GM21723 (cell line): ENCODE data around the gene SARDH.
"Not testable (repeated sequence)": the region's sequence is repeated elsewhere in the genome, so short reads cannot be mapped to it uniquely, and the experiment has no call there.

Experiments used
- ATAC-seq: cut with Tn5 transposase; IDR thresholded peaks from one replicate; pipeline ENCODE4 v1.9.1; 2021; ENCODE audit warnings: mild to moderate bottlenecking, moderate library complexity; ENCODE audit not compliant: unreplicated experiment

Gene SARDH

DNA sequence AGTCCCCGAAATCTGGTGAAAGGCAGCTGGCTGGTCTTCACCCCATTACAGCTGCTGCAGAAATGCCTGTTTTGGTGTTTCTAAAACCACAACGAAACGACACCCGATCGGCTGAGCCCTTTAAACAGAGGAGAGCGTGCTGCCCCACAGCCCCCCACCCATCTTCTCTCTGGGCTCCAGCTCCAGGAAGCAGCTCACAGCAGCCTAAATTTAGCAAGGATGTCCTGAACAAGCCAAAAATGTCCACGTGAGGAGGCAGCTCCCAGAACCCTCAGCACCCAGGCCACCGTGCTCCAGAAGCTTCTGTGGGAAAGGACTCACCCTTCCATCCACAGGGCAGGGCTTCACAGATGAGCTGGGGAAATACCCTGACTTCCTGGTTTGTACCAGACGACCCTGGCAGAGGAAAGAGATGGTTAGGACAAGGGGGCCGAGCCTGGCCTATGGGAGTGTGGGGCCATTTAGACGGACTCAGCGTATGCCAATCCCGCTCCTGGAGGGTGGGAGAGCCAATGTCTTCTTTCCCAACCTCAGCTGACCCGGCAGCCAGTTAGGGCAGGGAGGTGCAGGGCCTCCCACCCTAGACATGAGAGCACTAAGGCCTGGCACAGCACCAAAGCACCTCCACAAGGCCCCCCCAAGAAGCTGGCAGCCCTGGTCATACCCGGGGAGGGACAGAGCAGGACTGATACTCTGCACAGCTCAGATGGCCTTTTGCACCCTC, 39.1 kb upstream of the SARDH start:
- ATAC-seq, result no peak

DNA sequence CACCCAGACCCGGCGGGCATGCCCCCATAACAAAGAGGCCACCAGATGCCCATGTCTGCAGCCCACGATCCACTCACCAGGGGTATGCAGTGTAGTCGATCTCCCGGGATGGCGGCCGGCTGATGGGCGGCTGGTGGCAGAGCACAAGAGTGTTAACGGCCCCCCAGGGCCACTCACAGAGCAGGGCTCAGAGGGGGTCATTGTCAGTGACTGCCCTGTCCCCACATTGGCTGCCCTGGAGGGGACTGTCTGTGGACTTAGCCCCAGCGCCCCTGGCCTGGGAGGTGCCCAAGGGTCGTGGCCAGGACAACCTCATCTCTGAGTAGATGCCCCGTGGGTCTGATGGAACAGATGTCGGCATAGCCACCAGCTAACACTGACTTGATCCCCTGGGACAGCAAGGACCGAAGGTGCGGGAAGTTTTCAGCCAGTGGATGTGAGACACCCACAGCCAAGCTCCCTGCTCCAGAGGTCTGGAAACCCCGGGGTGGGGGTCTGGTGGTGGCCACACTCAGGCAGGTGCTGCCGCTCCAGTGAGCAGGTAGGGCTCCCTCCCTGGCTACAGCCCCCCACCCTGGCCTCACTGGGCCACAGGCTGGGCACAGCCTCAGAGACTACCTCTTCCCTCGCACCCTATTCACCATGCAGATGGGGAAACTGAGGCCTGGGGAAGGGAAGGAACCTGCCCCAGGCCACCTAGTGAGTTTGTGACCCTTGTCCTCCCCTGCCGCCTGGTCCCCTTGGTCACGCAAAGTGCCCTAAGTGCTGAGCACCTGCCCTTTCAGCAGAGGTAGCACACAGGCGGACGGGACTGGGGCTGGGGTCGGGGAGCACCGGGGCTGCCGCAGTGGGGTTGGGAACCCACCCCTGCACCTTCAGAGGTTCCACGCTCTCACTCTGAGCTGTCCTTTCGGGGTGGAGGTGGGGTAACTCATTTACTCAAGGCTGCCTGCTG, 38.1 kb upstream of the SARDH start:
- ATAC-seq, result no peak

DNA sequence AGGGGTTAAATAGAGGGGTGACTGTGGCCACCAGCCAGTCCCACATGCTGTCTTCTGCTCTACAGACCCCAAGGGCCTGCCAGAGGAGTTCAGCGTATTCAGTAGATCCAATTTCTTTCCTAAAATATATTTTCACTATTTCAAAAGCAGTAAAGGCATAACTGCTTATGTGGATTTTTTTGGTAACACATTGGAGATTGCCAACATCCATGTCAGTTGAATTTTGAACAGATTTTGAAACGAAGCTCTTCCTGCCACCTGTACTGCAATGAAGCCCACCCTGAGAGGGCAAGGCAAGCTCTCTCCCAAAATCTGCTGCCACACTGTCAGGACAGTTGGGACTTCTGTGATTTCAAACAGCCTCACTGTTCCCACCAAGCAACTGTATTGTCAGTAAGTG, 37.1 kb upstream of the SARDH start:
- no peak for ATAC-seq

- no peak for ATAC-seq
These were observed 36.6 kb upstream of the SARDH start for GRCh38 chr9:133774799-133775198.

GRCh38 chr9:133773889-133774655, 35.9 kb upstream of the SARDH start:
- no peak for ATAC-seq

- no peak for ATAC-seq
These were observed 34.4 kb upstream of the SARDH start for GRCh38 chr9:133772581-133772980.

- no peak for ATAC-seq
These were observed 33.6 kb upstream of the SARDH start for GRCh38 chr9:133771486-133772482.

- ATAC-seq, result no peak
These were observed 32.1 kb upstream of the SARDH start for GRCh38 chr9:133770076-133770777.

GRCh38 chr9:133769511-133770075, 31.4 kb upstream of the SARDH start:
- ATAC-seq, result no peak

DNA sequence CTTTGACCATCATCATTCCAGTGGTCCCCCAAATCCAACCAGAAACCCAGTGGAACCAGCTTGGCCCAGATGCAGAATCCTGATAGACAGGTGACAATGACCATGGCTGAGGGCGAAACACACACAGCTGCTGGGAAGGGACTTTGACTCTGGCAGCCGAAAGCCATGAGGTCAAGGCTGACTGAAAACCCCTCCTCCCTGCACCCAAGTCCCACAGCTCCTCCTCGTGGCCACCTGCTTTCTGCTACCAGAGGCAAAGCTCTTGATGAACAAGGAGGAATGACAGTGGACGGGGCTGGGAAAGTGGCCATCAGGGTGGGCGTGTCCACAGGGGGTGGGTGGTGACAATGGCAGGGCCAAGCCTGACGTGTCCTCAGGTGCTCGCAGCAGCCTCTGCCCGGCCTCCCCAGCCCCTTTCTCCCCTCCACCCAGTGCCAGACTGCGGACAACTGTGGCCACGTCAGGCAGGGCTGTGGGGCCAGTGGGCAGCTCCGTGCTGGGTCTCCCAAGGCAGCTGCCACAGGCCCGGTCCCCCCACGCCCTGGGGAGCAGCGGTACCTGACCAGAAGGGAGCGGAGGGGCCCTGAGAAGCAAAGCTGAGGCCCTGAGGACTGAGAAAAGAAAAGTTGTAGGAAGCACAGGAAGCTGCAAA, 30.8 kb upstream of the SARDH start:
- ATAC-seq, result no peak

DNA sequence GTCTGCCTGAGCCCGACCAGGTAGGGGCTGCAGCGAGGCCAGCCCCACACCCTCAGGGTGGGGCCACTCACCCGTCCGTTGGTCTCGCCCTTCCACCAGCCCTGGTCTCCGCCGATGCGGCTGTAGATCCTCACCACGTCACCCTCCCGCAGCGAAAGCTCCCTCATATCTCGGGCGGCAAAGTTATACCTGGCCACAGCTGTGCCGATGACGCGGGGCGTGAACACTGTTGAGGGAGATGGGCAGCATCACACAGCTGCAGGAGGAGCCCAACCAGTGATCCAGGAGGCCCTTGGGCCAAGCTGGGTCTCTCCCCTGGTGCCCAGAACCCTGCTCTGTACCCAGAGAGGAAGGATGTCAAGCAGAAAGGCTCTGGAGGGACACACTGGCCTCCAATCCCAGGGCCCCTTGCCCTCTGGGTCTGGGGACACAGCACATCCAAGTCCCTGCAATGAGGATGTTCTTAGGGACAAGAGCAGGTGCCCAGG, 30.3 kb upstream of the SARDH start:
- no peak for ATAC-seq

DNA sequence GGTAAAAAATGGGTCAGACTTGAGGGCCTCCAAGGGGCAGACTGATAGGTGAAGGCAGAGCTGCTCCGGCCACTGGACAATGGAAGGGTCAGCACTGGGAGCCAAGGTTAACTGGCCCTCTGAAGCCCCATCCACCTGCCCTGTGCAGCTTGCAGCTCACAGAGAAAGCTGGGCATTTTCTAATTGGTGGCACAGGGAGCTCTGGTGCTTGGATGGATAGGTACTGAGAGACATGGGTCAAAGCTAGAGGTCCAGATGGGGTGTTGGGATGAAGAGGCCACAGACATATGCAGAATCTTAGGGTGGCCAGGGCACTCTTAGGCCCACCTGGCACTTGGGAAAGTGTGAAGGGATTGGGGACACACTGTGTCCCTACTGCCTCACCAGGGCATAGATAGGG, 29.5 kb upstream of the SARDH start:
- no peak for ATAC-seq

- no peak for ATAC-seq
These were observed 28.9 kb upstream of the SARDH start for GRCh38 chr9:133767008-133767407.

- ATAC-seq, result not testable (repeated sequence)
These were observed 28.1 kb upstream of the SARDH start for GRCh38 chr9:133766234-133766633.

- no peak for ATAC-seq
These were observed 25.4 kb upstream of the SARDH start for GRCh38 chr9:133763272-133764183.

- no peak for ATAC-seq
These were observed 24.5 kb upstream of the SARDH start for GRCh38 chr9:133762488-133763271.
